Breast epithelium (tissue), 3 donors: ENCODE data around the gene KCNH3.

ENCODE experiments used
- POLR2A ChIP-seq: fragments of 450-650 bp; IDR thresholded peaks from one replicate; pipeline ENCODE4 v1.6.1; 2016; ENCODE audit warnings: antibody characterized with exemption, mild to moderate bottlenecking, moderate library complexity
- POLR2AphosphoS5 ChIP-seq, 3 donors: sonication (generic); formaldehyde crosslinking; IDR thresholded peaks; one replicate each; pipeline ENCODE4 v1.6.1; 2017; ENCODE audit warnings: antibody characterized with exemption in 3 of 3
- TF ChIP-seq, protein P1 (sequence below), 3 donors: fragments of 450-650 bp; IDR thresholded peaks; one replicate each; pipeline ENCODE4 v1.5.1; 2016 to 2017; ENCODE audit warnings: antibody characterized with exemption in 3 of 3, mild to moderate bottlenecking in 3 of 3, moderate library complexity in 3 of 3

DNA sequence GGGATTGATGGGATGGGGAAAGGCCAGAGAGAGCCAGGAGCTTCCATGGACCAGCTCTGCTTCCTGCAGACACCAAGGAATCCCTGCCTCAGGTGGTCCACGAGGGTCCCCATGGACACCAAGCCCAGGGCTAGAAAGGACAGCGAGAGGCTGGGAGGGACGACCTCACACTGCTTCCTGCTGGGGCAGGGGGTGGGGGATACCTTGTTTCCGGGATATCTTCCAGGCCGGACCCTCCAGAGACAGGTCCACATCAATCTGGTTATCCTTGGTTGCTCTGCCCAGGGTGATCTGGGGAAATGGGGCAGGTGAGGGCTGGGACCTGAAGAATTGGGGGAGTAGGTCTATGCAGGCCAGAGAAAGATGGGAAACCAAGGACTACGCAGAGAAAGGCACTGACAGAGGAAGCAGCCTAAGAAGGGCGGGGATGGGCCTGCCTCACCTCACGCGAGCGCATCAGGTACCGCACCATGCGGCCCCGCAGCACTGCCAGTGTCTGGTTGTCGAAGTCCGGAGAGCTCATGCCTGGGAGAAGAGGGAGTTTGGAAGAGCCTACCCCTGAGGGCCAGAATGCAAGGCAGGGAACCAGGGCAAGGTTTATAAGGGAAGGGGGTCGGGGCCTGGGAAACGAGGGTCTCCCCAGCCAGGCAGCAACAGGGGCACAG, 20.3 kb downstream of the KCNH3 start:
- TF ChIP-seq POLR2A (no peak), POLR2AphosphoS5 (IDR thresholded peaks at IDR 0.05) (no peak)
- TF ChIP-seq, protein P1, sequence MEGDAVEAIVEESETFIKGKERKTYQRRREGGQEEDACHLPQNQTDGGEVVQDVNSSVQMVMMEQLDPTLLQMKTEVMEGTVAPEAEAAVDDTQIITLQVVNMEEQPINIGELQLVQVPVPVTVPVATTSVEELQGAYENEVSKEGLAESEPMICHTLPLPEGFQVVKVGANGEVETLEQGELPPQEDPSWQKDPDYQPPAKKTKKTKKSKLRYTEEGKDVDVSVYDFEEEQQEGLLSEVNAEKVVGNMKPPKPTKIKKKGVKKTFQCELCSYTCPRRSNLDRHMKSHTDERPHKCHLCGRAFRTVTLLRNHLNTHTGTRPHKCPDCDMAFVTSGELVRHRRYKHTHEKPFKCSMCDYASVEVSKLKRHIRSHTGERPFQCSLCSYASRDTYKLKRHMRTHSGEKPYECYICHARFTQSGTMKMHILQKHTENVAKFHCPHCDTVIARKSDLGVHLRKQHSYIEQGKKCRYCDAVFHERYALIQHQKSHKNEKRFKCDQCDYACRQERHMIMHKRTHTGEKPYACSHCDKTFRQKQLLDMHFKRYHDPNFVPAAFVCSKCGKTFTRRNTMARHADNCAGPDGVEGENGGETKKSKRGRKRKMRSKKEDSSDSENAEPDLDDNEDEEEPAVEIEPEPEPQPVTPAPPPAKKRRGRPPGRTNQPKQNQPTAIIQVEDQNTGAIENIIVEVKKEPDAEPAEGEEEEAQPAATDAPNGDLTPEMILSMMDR (IDR thresholded peaks at IDR 0.05), result no peak
